Measurements from ENCODE around the gene CAPRIN1.

The CAPRIN1 gene

DNA sequence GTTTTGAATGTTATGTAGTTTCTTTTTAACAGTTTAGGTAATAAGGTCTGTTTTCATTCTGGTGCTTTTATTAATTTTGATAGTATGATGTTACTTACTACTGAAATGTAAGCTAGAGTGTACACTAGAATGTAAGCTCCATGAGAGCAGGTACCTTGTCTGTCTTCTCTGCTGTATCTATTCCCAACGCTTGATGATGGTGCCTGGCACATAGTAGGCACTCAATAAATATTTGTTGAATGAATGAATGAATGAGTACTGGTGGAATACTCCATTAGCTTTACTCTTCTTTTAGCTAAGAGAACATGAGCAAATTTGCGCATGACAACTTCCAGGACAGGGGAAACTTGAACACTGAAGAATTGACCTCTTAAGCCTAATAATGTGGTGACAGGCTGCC lies 47.3 kb downstream of the CAPRIN1 start:
- TF ChIP-seq, protein P1, sequence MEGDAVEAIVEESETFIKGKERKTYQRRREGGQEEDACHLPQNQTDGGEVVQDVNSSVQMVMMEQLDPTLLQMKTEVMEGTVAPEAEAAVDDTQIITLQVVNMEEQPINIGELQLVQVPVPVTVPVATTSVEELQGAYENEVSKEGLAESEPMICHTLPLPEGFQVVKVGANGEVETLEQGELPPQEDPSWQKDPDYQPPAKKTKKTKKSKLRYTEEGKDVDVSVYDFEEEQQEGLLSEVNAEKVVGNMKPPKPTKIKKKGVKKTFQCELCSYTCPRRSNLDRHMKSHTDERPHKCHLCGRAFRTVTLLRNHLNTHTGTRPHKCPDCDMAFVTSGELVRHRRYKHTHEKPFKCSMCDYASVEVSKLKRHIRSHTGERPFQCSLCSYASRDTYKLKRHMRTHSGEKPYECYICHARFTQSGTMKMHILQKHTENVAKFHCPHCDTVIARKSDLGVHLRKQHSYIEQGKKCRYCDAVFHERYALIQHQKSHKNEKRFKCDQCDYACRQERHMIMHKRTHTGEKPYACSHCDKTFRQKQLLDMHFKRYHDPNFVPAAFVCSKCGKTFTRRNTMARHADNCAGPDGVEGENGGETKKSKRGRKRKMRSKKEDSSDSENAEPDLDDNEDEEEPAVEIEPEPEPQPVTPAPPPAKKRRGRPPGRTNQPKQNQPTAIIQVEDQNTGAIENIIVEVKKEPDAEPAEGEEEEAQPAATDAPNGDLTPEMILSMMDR (IDR thresholded peaks at IDR 0.05; ENCODE audit: low read depth, low read length), result no peak
- H3K4me3 ChIP-seq (ENCODE audit: low read depth, low read length), result no peak overlapping the region

DNA sequence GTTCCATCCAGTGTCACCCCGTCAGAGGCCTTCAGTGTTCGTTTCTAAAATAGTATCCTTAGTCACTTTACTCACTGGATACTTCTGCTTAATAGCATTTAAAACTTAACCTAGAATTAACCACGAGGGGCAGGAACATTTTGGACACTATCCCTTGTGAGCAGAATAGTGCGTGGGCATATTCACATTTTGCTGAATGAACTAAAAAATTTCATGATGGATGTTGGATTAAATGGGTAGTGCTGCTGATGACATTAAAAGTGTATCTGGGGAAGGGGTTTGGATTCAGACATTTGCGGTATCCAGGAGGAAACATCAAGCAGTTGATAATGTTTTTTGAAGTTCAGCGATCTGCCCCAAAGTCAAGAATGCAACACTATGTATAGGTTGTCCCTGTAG lies 53.1 kb downstream of the CAPRIN1 start:
- TF ChIP-seq, protein P1 (IDR thresholded peaks at IDR 0.05; ENCODE audit: low read depth, low read length), result no peak
- H3K4me3 ChIP-seq (ENCODE audit: low read depth, low read length), result peak overlapping the region; percentile 91

DNA sequence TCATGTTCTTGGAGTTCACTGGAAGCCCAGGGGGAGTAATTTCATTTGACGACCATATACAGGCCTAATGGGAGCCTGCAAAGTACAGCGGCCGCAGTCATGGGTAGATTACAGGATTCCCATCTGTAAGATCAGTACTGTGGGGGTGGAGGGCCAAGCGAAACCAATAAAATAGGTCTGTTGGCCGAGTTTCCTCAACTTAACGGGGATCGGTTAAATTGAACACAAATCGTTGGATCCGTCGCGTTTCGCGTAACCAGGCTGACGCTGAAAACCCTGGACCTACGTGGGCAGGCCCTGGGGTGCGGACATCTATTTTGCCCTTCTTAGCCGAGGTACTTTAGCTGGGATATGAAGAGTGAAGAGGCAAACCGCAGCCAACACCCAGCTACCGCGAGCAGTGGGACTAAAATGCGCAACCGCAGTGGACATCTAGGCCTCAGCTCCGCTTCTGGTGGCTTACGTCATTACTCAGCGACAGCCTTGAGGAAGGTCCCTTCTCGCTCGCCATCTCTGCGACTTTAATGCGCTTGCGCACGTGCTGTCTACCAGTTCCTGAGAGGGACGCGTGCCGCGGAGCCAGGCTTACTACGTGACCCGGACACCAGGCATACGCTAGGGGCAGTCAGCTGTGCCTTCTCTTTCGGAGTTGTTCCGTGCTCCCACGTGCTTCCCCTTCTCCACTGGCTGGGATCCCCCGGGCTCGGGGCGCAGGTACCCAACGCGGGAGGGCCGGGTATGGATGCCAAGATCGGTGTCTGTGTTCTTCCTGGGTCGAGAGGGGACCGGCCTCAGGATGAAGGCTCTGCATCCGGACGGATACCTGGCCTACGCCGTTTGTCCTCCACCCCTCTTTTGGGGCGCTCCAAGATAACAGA lies 53.8 kb downstream of the CAPRIN1 start, which contains the start of gene NAT10:
TSS of gene NAT10 (plus strand) at position 551 of the 878 bp plus-strand sequence. CDS start 2,597 bp downstream, outside the sequence.
- H3K4me3 ChIP-seq (ENCODE audit: low read depth, low read length), result peak within 1 kb of the TSS; percentile 91
- TF ChIP-seq, protein P1 (IDR thresholded peaks at IDR 0.05; ENCODE audit: low read depth, low read length), result 0 out of 2 replicates have a peak, but pooled peaks have one; percentile 4

DNA sequence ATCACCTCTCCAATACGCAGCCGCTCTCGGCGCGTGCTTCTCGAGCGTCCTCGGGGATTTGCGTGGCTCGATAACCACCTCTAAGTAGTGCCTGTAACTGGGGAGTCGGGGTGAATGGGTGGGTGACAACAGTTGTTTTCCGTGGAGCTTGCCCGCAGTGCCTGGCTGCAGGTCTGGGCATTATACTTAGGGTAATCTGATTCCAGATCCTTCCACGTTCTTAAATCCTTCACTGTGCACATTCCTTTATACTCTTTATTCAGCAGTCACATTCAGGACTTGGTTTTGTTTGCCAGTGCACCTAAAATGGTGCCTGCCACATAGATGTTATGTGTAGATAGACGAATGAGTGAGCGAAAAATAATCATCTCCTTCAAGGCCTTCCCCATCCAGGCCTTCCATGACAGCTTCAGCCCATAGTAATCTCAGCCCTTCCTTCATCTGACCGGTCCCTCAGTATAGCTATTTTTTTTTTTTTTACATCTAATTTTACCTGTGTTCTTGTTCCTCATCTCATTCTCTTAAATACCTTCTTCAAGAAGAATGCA lies 54.5 kb downstream of the CAPRIN1 start:
- H3K4me3 ChIP-seq (ENCODE audit: low read depth, low read length), result peak overlapping the region; percentile 91
- TF ChIP-seq, protein P1 (IDR thresholded peaks at IDR 0.05; ENCODE audit: low read depth, low read length), result no peak

DNA sequence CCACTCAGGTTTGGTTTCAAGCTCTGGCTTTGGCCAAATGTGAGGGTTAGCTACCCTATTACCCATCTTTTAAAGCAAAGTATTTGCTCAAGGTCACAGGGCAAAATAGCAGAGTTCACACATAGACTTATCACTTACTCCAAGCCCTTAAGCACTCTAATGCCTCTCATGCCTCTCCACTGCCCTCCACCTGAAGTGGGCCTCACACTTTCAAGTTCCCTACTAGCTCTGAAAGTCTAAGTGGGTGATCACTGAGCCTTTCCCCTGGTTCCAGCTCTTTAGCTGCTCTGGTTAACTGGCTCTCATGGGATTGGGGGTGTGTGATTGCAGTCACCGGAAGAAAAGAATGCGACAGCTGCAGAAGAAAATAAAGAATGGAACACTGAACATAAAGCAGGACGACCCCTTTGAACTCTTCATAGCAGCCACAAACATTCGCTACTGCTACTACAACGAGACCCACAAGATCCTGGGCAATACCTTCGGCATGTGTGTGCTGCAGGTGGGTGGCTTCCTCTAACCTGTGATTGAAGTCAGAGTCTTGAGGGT lies 60.3 kb downstream of the CAPRIN1 start:
- no peak overlapping the region for H3K4me3 ChIP-seq (ENCODE audit: low read depth, low read length)
- TF ChIP-seq, protein P1 (IDR thresholded peaks at IDR 0.05; ENCODE audit: low read depth, low read length), result no peak

DNA sequence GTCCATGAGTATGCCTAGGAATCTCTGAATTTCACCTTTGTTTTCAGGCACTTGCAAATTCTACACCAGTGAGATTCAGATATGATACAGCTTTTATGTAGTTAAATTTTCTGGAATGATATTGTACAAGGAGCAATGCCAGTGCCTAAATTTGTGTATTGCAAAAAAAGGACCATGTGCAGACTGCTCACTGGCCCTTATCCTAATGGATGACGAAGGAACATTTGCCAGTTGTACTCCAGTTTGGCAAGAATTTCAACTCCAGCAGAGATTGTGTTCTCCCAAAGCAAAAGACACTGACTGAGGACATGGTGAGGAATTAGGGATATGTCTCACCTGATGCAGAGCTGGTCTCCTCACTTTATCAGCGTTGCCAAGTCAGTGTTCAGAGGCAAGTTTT lies 62.5 kb downstream of the CAPRIN1 start:
- TF ChIP-seq, protein P1 (IDR thresholded peaks at IDR 0.05; ENCODE audit: low read depth, low read length), result no peak
- no peak overlapping the region for H3K4me3 ChIP-seq (ENCODE audit: low read depth, low read length)

DNA sequence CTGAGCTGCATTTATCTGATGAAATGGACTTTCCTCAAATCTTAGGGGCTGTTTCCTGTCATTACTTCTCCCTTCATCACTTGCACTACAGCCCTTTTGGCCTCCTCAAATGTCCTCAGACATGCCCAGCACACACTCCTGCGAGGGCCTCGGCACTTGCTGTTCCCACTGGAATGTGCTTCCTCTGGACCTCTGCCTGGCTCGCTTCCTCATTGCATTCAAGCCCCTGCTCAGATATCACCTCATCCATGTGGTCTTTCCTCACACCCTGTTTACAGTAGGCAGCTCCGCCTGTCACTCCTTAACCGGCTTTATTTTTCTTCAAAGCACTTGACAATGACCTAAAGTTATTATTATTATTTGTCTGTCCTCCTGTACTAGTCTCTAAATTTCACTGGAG lies 62.9 kb downstream of the CAPRIN1 start:
- TF ChIP-seq, protein P1 (IDR thresholded peaks at IDR 0.05; ENCODE audit: low read depth, low read length), result no peak
- H3K4me3 ChIP-seq (ENCODE audit: low read depth, low read length), result no peak overlapping the region
